Measurements from ENCODE around the gene TLE2. TPM values are rescaled to one million over a fixed set of nuclear protein-coding genes. Genes with fewer than 3 reads are reported as not detected.

The TLE2 gene
- total RNA-seq, 1 experiment from 2014 or later: 7.7 TPM

DNA sequence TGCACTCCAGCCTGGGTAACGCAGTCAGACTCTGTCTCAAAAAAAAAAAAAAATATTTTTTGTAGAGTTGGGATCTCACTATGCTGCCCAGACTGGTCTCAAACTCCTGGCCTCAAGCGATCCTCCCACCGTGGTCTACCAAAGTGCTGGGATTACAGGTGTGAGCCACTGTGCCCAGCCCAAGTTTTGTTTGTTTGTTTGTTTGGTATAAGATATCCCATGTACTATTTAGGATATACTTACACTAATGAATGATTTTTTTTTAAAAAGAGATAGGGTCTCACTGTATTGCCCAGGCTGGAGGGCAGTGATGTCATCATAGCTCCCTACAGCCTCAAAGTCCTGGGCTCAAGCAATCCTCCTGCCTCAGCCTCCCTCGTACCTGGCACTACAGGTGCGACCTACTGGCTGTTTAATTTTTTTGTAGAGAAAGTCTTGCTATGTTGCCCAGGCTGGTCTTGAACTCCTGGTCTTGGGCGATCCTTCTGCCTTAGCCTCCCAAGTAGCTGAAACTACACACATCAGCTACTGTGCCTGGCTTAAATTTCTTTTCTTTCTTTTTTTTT lies 27.8 kb downstream of the TLE2 start:
- Histone ChIP-seq H3K9ac (ENCODE audit: low read length) (no peak overlapping the region), H3K9me2 (replicated peaks; ENCODE audit: low read length) (no peaks in the 10 kb centered on the region), H3K4me3 (ENCODE audit: low read length) (no peak overlapping the region), H3F3A (ENCODE audit: low read length, unreplicated experiment) (no peaks in the 10 kb centered on the region), H2AFZ (ENCODE audit: low read length) (no peak overlapping the region), H3K9me3 (ENCODE audit: low read length) (no peaks in the 10 kb centered on the region), H4K20me1 (ENCODE audit: low read length) (no peaks in the 10 kb centered on the region), H3K27ac (ENCODE audit: low read length) (no peak overlapping the region), H3K79me2 (ENCODE audit: low read length) (no peaks in the 10 kb centered on the region), H3K4me2 (ENCODE audit: low read length) (no peak overlapping the region), H3K36me3 (ENCODE audit: low read depth, low read length) (no peaks in the 10 kb centered on the region), H3K4me1 (ENCODE audit: insufficient read depth, low read length) (no peaks in the 10 kb centered on the region), H3K27me3 (ENCODE audit: low read length) (no peaks in the 10 kb centered on the region)
- DNase-seq: no peak
- intact Hi-C loops (cut with micrococcal nuclease): no loop called here
- no TSS peak for BruUV-seq (replicated peaks)
- ChIA-PET CTCF (no interaction called here), POLR2A (ENCODE audit: unreplicated experiment) (no interaction called here)
- no peak for TF ChIP-seq EZH2 (IDR thresholded peaks at IDR 0.05; ENCODE audit: low read length, unreplicated experiment)
- TF ChIP-seq EZH2phosphoT487 (IDR thresholded peaks at IDR 0.05; ENCODE audit: borderline replicate concordance, low read length): no peak
- no peak for TF ChIP-seq CTCF (conservative IDR thresholded peaks at IDR 0.05; ENCODE audit: low read depth, low read length)
- ATAC-seq: no peak

- Histone ChIP-seq H3K9me2 (replicated peaks; ENCODE audit: low read length) (no peaks in the 10 kb centered on the region), H3K4me2 (ENCODE audit: low read length) (no peak overlapping the region), H3F3A (ENCODE audit: low read length, unreplicated experiment) (no peaks in the 10 kb centered on the region), H4K20me1 (ENCODE audit: low read length) (no peaks in the 10 kb centered on the region), H3K79me2 (ENCODE audit: low read length) (no peaks in the 10 kb centered on the region), H3K9me3 (ENCODE audit: low read length) (no peaks in the 10 kb centered on the region), H3K9ac (ENCODE audit: low read length) (no peak overlapping the region), H3K27me3 (ENCODE audit: low read length) (no peaks in the 10 kb centered on the region), H3K27ac (ENCODE audit: low read length) (no peak overlapping the region), H2AFZ (ENCODE audit: low read length) (no peak overlapping the region), H3K36me3 (ENCODE audit: low read depth, low read length) (no peaks in the 10 kb centered on the region), H3K4me1 (ENCODE audit: insufficient read depth, low read length) (no peaks in the 10 kb centered on the region), H3K4me3 (ENCODE audit: low read length) (no peak overlapping the region)
- TF ChIP-seq EZH2phosphoT487 (IDR thresholded peaks at IDR 0.05; ENCODE audit: borderline replicate concordance, low read length) (no peak), CTCF (conservative IDR thresholded peaks at IDR 0.05; ENCODE audit: low read depth, low read length) (no peak), EZH2 (IDR thresholded peaks at IDR 0.05; ENCODE audit: low read length, unreplicated experiment) (no peak)
- ChIA-PET CTCF (no interaction called here), POLR2A (ENCODE audit: unreplicated experiment) (no interaction called here)
- DNase-seq (no peak), ATAC-seq (no peak)
- no TSS peak for BruUV-seq (replicated peaks)
- intact Hi-C loops (cut with micrococcal nuclease): no loop called here
These were observed 30.4 kb downstream of the TLE2 start for GRCh38 chr19:2998642-2999041.

DNA sequence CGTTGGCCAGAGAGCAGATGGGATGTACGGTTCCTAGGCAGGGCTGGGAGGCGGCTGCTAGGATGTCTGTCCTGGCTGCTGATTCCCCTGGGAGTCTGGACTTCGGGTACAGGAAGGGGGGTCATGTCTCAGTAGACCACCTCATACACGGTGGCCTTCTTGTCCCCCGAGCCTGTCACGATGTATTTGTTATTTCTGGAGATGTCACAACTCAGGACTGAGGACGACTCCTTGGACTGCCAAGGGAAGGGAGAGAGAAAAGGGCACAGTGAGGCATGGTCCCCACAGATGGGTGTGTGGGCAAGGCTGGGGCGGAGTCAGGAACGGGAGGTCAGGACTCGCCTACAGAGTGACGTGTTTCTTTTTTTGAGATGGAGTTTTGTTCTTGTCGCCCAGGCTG lies 31.4 kb downstream of the TLE2 start:
- no peak for DNase-seq
- H3K4me2 ChIP-seq (ENCODE audit: low read length): no peak overlapping the region
- H3F3A ChIP-seq (ENCODE audit: low read length, unreplicated experiment): no peaks in the 10 kb centered on the region
- no peaks in the 10 kb centered on the region for H3K27me3 ChIP-seq (ENCODE audit: low read length)
- TF ChIP-seq EZH2 (IDR thresholded peaks at IDR 0.05; ENCODE audit: low read length, unreplicated experiment) (no peak), EZH2phosphoT487 (IDR thresholded peaks at IDR 0.05; ENCODE audit: borderline replicate concordance, low read length) (no peak), CTCF (conservative IDR thresholded peaks at IDR 0.05; ENCODE audit: low read depth, low read length) (no peak)
- no peaks in the 10 kb centered on the region for H3K36me3 ChIP-seq (ENCODE audit: low read depth, low read length)
- H2AFZ ChIP-seq (ENCODE audit: low read length): no peak overlapping the region
- CTCF ChIA-PET: no interaction called here
- H4K20me1 ChIP-seq (ENCODE audit: low read length): no peaks in the 10 kb centered on the region
- no peak overlapping the region for H3K4me3 ChIP-seq (ENCODE audit: low read length)
- H3K9me3 ChIP-seq (ENCODE audit: low read length): no peaks in the 10 kb centered on the region
- no peaks in the 10 kb centered on the region for H3K9me2 ChIP-seq (replicated peaks; ENCODE audit: low read length)
- no peaks in the 10 kb centered on the region for H3K4me1 ChIP-seq (ENCODE audit: insufficient read depth, low read length)
- intact Hi-C loops (cut with micrococcal nuclease): no loop called here
- no peaks in the 10 kb centered on the region for H3K79me2 ChIP-seq (ENCODE audit: low read length)
- no TSS peak for BruUV-seq (replicated peaks)
- POLR2A ChIA-PET (ENCODE audit: unreplicated experiment): no interaction called here
- no peak overlapping the region for H3K27ac ChIP-seq (ENCODE audit: low read length)
- no peak overlapping the region for H3K9ac ChIP-seq (ENCODE audit: low read length)
- no peak for ATAC-seq
